HCT116 (cell line): ENCODE measurements around the gene AMACR. TPM values are rescaled to one million over a fixed set of nuclear protein-coding genes. Genes with fewer than 3 reads are reported as not detected.

ENCODE experiments used
- ATAC-seq: fragments of 200-7000 bp; cut with Tn5 transposase; 2 replicates; pipeline ENCODE4 v1.9.1; 2020; ENCODE audit warnings: mild to moderate bottlenecking, moderate library complexity
- BruUV-seq: library from RNA; stranded (reverse); fragments of 400-500 nt; replicated peaks from 2 replicates; lab custom pipeline; 2021; lab: Mats Ljungman, UMichigan
- CTCF ChIA-PET: fragments of 300-600 bp; sonication (Branson Sonifier 250); formaldehyde crosslinking; loops from one replicate; lab custom pipeline; 2021; ENCODE audit warnings: antibody characterized with exemption; lab: Charles Lee
- POLR2A ChIA-PET: fragments of 300-600, 350-600 bp; sonication (Branson Sonifier 250); formaldehyde crosslinking; loops from one replicate; lab custom pipeline; 2021; ENCODE audit warnings: antibody characterized with exemption; lab: Charles Lee
- RAD21 ChIA-PET, 2 experiments: fragments of 300-600 bp; sonication (Branson Sonifier 250); formaldehyde crosslinking; loops; one replicate each; lab custom pipeline; 2023; ENCODE audit warnings: low total read pairs in 2 of 2; ENCODE audit not compliant: uncharacterized antibody in 2 of 2, unreplicated experiment in 2 of 2, low non-redundant PET in 1 of 2; lab: Charles Lee
- DNase-seq: peaks from one replicate; pipeline ENCODE4 v3.0.0-alpha.2; 2010; ENCODE audit warnings: low read depth, low spot score
- H2AFZ ChIP-seq: fragments of 200-600 bp; shearing (Covaris generic), sonication (generic); 2 replicates; pipeline ENCODE4 v1.6.1; 2017; ENCODE audit warnings: low read depth, mixed run types, mixed read lengths, antibody characterized with exemption, low read length; ENCODE audit not compliant: poor library complexity, severe bottlenecking
- H3K27ac ChIP-seq: 2 replicates; pipeline ENCODE4 v1.5.1; 2012; ENCODE audit warnings: low read depth, low read length
- H3K27me3 ChIP-seq: fragments of 200-600 bp; sonication (generic); 2 replicates; pipeline ENCODE4 v1.6.1; 2016; ENCODE audit warnings: mixed run types, low read length, mixed read lengths; ENCODE audit not compliant: insufficient read depth
- H3K36me3 ChIP-seq, 2 experiments: fragments of 200-500 bp in 1 of 2; fragments of 200-600 bp in 1 of 2; sonication (Bioruptor generic) in 1 of 2; sonication (generic) in 1 of 2; 2 replicates each; pipeline versions ENCODE4 v1.5.1 to v1.6.1; 2014 to 2016; ENCODE audit warnings: low read length in 2 of 2, inconsistent platforms in 1 of 2, mixed read lengths in 1 of 2, mixed run types in 1 of 2; ENCODE audit not compliant: insufficient read depth in 2 of 2, control insufficient read depth in 1 of 2
- H3K4me1 ChIP-seq, 2 experiments: fragments of 200-600 bp in 1 of 2; sonication (generic) in 1 of 2; 2 replicates each; pipeline versions ENCODE4 v1.5.1 to v1.6.1; 2012 to 2017; ENCODE audit warnings: low read length in 2 of 2, inconsistent platforms in 1 of 2, mild to moderate bottlenecking in 1 of 2, mixed read lengths in 1 of 2, mixed run types in 1 of 2, moderate library complexity in 1 of 2; ENCODE audit not compliant: insufficient read depth in 2 of 2, control insufficient read depth in 1 of 2
- H3K4me2 ChIP-seq: fragments of 200-600 bp; sonication (generic); 2 replicates; pipeline ENCODE4 v1.6.1; 2017; ENCODE audit warnings: mixed run types, low read length, mixed read lengths
- H3K4me3 ChIP-seq, 2 experiments: fragments of 200-600 bp in 1 of 2; sonication (generic) in 1 of 2; replicated peaks in 1 of 2; 2 replicates each; pipeline ENCODE4 v1.5.1; 2011 to 2016; ENCODE audit warnings: low read length in 2 of 2, control low read depth in 1 of 2, low read depth in 1 of 2, mild to moderate bottlenecking in 1 of 2, mixed read lengths in 1 of 2, mixed run types in 1 of 2
- H3K79me2 ChIP-seq: fragments of 200-600 bp; sonication (generic); 2 replicates; pipeline ENCODE4 v1.6.1; 2017; ENCODE audit warnings: mild to moderate bottlenecking, mixed run types, low read length, moderate library complexity, mixed read lengths; ENCODE audit not compliant: insufficient read depth
- H3K9ac ChIP-seq: fragments of 200-600 bp; sonication (generic); 2 replicates; pipeline ENCODE4 v1.6.1; 2016; ENCODE audit warnings: low read length, mixed read lengths
- H3K9me2 ChIP-seq: fragments of 200-600 bp; sonication (generic), shearing (Covaris generic); 2 replicates; pipeline ENCODE4 v1.6.1; 2017; ENCODE audit warnings: mixed run types, mild to moderate bottlenecking, moderate library complexity; ENCODE audit not compliant: insufficient read depth
- H3K9me3 ChIP-seq, 2 experiments: fragments of 200-500 bp in 1 of 2; fragments of 200-600 bp in 1 of 2; sonication (Bioruptor generic) in 1 of 2; sonication (generic) in 1 of 2; 2 replicates each; pipeline ENCODE4 v1.6.1; 2014 to 2017; ENCODE audit warnings: low read length in 2 of 2, mixed read lengths in 2 of 2, inconsistent platforms in 1 of 2, low read depth in 1 of 2, mild to moderate bottlenecking in 1 of 2, mixed run types in 1 of 2, moderate library complexity in 1 of 2; ENCODE audit not compliant: control insufficient read depth in 1 of 2, insufficient read depth in 1 of 2
- H4K20me1 ChIP-seq: fragments of 200-600 bp; sonication (generic), shearing (Covaris generic); 2 replicates; pipeline ENCODE4 v1.6.1; 2017; ENCODE audit warnings: mixed run types, mild to moderate bottlenecking, moderate library complexity; ENCODE audit not compliant: insufficient read depth
- CTCF ChIP-seq, 3 experiments: fragments of 200-600 bp in 1 of 3; sonication (generic) in 1 of 3; IDR thresholded peaks in 2 of 3; conservative IDR thresholded peaks in 1 of 3; 2 replicates each; pipeline ENCODE4 v1.5.1; 2012 to 2017; ENCODE audit warnings: low read depth in 2 of 3, low read length in 2 of 3, antibody characterized with exemption in 1 of 3, borderline replicate concordance in 1 of 3, control low read depth in 1 of 3, mild to moderate bottlenecking in 1 of 3, mixed read lengths in 1 of 3, mixed run types in 1 of 3, moderate library complexity in 1 of 3; ENCODE audit not compliant: insufficient read depth in 1 of 3
- MAX ChIP-seq: IDR thresholded peaks from 2 replicates; pipeline ENCODE4 v1.6.1; 2012
- REST ChIP-seq: IDR thresholded peaks from 2 replicates; pipeline ENCODE4 v1.6.1; 2012; ENCODE audit warnings: low read depth
- TCF7L2 ChIP-seq: IDR thresholded peaks from 2 replicates; pipeline ENCODE4 v1.7.0; 2011; ENCODE audit warnings: borderline replicate concordance, inconsistent platforms; ENCODE audit not compliant: insufficient read depth, insufficient read length; ENCODE audit errors: extremely low read depth
- ZFX ChIP-seq: fragments of 450-650 bp; IDR thresholded peaks from 2 replicates; pipeline ENCODE4 v1.6.1; 2017
- ZNF274 ChIP-seq: fragments of 200-500 bp; sonication (Bioruptor generic); IDR thresholded peaks from 2 replicates; pipeline ENCODE4 v1.6.1; 2014; ENCODE audit warnings: mild to moderate bottlenecking, low read depth, low read length, inconsistent platforms
- intact Hi-C: fragments of 100-400 bp; cut with micrococcal nuclease; formaldehyde crosslinking; loops from 2 replicates; pipeline ENCODE4 v1.10.0; 2022
- total RNA-seq: library from RNA; stranded (reverse); gene quantifications from one replicate; pipeline ENCODE4 v1.2.1, GENCODE V29; 2021; ENCODE audit not compliant: unreplicated experiment

AMACR gene
- total RNA-seq, 1 experiment from 2014 or later, result 4.3 TPM

- CTCF ChIA-PET, result no interaction called here
Observed at GRCh38 chr5:33938881-33939280, 69.0 kb downstream of the AMACR start.

More at GRCh38 chr5:33938881-33939280, 69.0 kb downstream of the AMACR start:
- no peak for ATAC-seq
- no peak overlapping the region for H3K27ac ChIP-seq
- POLR2A ChIA-PET, result no interaction called here
- no peak overlapping the region for H3K4me2 ChIP-seq
- H4K20me1 ChIP-seq, result no peaks in the 10 kb centered on the region
- TF ChIP-seq ZNF274 (no peak), CTCF (IDR thresholded peaks at IDR 0.05 in 2 of 3, conservative IDR thresholded peaks at IDR 0.05 in 1 of 3; ENCODE audit: borderline replicate concordance in 1 of 3, insufficient read depth in 1 of 3, low read depth in 2 of 3, low read length in 2 of 3) (no peak), TCF7L2 (no peak), REST (no peak), ZFX (no peak), MAX (no peak)
- no peaks in the 10 kb centered on the region for H3K4me1 ChIP-seq
- no peak overlapping the region for H3K9ac ChIP-seq
- H3K36me3 ChIP-seq, result no peaks in the 10 kb centered on the region
- intact Hi-C loops, result no loop called here
- H2AFZ ChIP-seq, result no peak overlapping the region
- no peak overlapping the region for H3K4me3 ChIP-seq
- peaks cover 41% of the 10 kb centered on the region for H3K27me3 ChIP-seq
- DNase-seq, result no peak
- BruUV-seq, result no TSS peak
- no peaks in the 10 kb centered on the region for H3K9me2 ChIP-seq
- RAD21 ChIA-PET, result no interaction called here
- H3K9me3 ChIP-seq, result no peaks in the 10 kb centered on the region
- no peaks in the 10 kb centered on the region for H3K79me2 ChIP-seq
